A549 (cell line): ENCODE measurements around the gene CAMKMT. TPM values are rescaled to one million over a fixed set of nuclear protein-coding genes. Genes with fewer than 3 reads are reported as not detected.
A peak's percentile ranks its signal among the peaks of the same experiment; 100 is the strongest.

Experiments
- ATAC-seq, 2 experiments: fragments of 200-7000 bp in 1 of 2; fragments of >200 bp in 1 of 2; cut with Nextera tagmentation in 1 of 2; cut with Tn5 transposase in 1 of 2; 3 replicates each; pipeline versions ENCODE4 v1.8.0 to v1.9.1; 2018 to 2020; ENCODE audit warnings: mild to moderate bottlenecking in 1 of 2, moderate library complexity in 1 of 2
- CTCF ChIA-PET: fragments of 300-600 bp; sonication (Branson Sonifier 250); formaldehyde crosslinking; extraction: SDS; loops from one replicate; lab custom pipeline; 2021; ENCODE audit warnings: antibody characterized with exemption, inconsistent platforms; lab: Yijun Ruan, JAX
- POLR2A ChIA-PET: fragments of 350-600 bp; formaldehyde crosslinking; extraction: SDS; loops from one replicate; lab custom pipeline; 2021; ENCODE audit warnings: antibody characterized with exemption, inconsistent platforms; lab: Yijun Ruan, JAX
- DNase-seq, 2 experiments: peaks; one replicate each; pipeline versions ENCODE4 v3.0.0 to v3.0.0-alpha.2; 2011 to 2016; ENCODE audit warnings: low read depth in 1 of 2, low spot score in 1 of 2
- FAIRE-seq: peaks from 2 replicates; lab custom pipeline; 2011; peaks lifted over from hg19 to GRCh38; lab: Jason Lieb, UNC
- H3K27ac ChIP-seq, 2 experiments: fragments of >200 bp; sonication (Bioruptor Twin); formaldehyde crosslinking; 3 replicates each; pipeline ENCODE4 v1.5.1; 2016 to 2017
- H3K4me1 ChIP-seq: fragments of >200 bp; sonication (Bioruptor Twin); formaldehyde crosslinking; 3 replicates; pipeline ENCODE4 v1.6.1; 2016
- H3K4me2 ChIP-seq: fragments of >200 bp; sonication (Bioruptor Twin); formaldehyde crosslinking; 3 replicates; pipeline ENCODE4 v1.6.1; 2016
- H3K4me3 ChIP-seq: fragments of >200 bp; sonication (Bioruptor Twin); formaldehyde crosslinking; 3 replicates; pipeline ENCODE4 v1.5.1; 2016
- H3K9me3 ChIP-seq: fragments of >200 bp; sonication (Bioruptor Twin); formaldehyde crosslinking; 3 replicates; pipeline ENCODE4 v1.6.1; 2016
- CBX8 ChIP-seq: fragments of 200-600 bp; sonication (generic); IDR thresholded peaks from 2 replicates; pipeline ENCODE4 v1.6.1; 2016
- CEBPB ChIP-seq, 2 experiments: fragments of >200 bp in 1 of 2; sonication (Bioruptor Twin) in 1 of 2; formaldehyde crosslinking in 1 of 2; IDR thresholded peaks; 2 replicates each; pipeline ENCODE4 v1.6.1; 2012 to 2016
- CHD4 ChIP-seq: fragments of 200-600 bp; sonication (generic); IDR thresholded peaks from 2 replicates; pipeline ENCODE4 v1.6.1; 2016; ENCODE audit warnings: antibody characterized with exemption, mild to moderate bottlenecking, borderline replicate concordance
- EHF ChIP-seq: fragments of 250-450 bp; sonication (Bioruptor Pico); IDR thresholded peaks from 2 replicates; pipeline ENCODE4 v1.5.0; 2020; ENCODE audit warnings: mild to moderate bottlenecking
- FOSL2 ChIP-seq, 2 experiments: fragments of 450-650 bp in 1 of 2; fragments of >200 bp in 1 of 2; sonication (Bioruptor Twin) in 1 of 2; formaldehyde crosslinking; IDR thresholded peaks; 2 replicates each; pipeline versions ENCODE4 v1.5.0 to v1.6.1; 2016 to 2020; ENCODE audit warnings: mild to moderate bottlenecking in 1 of 2, moderate library complexity in 1 of 2
- FOXS1 ChIP-seq: fragments of 250-450 bp; sonication (Bioruptor Pico); IDR thresholded peaks from 2 replicates; pipeline ENCODE4 v1.5.0; 2020; ENCODE audit warnings: mild to moderate bottlenecking, moderate library complexity
- GATA3 ChIP-seq: IDR thresholded peaks from 2 replicates; pipeline ENCODE4 v1.6.1; 2012; ENCODE audit warnings: borderline replicate concordance
- HDAC2 ChIP-seq: fragments of 200-600 bp; sonication (generic); IDR thresholded peaks from 2 replicates; pipeline ENCODE4 v1.6.1; 2016
- KDM1A ChIP-seq: fragments of 200-600 bp; sonication (generic); IDR thresholded peaks from 2 replicates; pipeline ENCODE4 v1.6.1; 2016; ENCODE audit warnings: low read depth, mild to moderate bottlenecking
- MAZ ChIP-seq: fragments of 150-350 bp; IDR thresholded peaks from 2 replicates; pipeline ENCODE4 v1.6.1; 2014; ENCODE audit warnings: antibody characterized with exemption, low read depth, low read length, borderline replicate concordance
- MYC ChIP-seq: IDR thresholded peaks from 2 replicates; pipeline ENCODE4 v1.6.1; 2012; ENCODE audit warnings: mild to moderate bottlenecking, inconsistent platforms, low read length, improper control_type of control experiment, borderline replicate concordance
- NFE2L2 ChIP-seq: fragments of 150-350 bp; conservative IDR thresholded peaks from 2 replicates; pipeline ENCODE4 v1.6.1; 2014; ENCODE audit warnings: low read length
- POLR2A ChIP-seq: IDR thresholded peaks from 2 replicates; pipeline ENCODE4 v1.6.1; 2012; ENCODE audit warnings: mild to moderate bottlenecking, low read length
- POLR2AphosphoS2 ChIP-seq: conservative IDR thresholded peaks from 2 replicates; pipeline ENCODE4 v1.6.1; 2012; ENCODE audit warnings: low read length, improper control_type of control experiment, inconsistent platforms
- RARB ChIP-seq: fragments of 250-450 bp; sonication (Bioruptor Pico); IDR thresholded peaks from 2 replicates; pipeline ENCODE4 v1.8.0; 2021; ENCODE audit warnings: mild to moderate bottlenecking, moderate library complexity
- RCOR1 ChIP-seq: fragments of 150-350 bp; IDR thresholded peaks from 2 replicates; pipeline ENCODE4 v1.6.1; 2014; ENCODE audit warnings: antibody characterized with exemption, low read length, low read depth
- SMC3 ChIP-seq: fragments of >200 bp; sonication (Bioruptor Twin); formaldehyde crosslinking; IDR thresholded peaks from 3 replicates; pipeline ENCODE4 v1.6.1; 2018; ENCODE audit warnings: inconsistent platforms
- SREBF2 ChIP-seq: fragments of 450-650 bp; IDR thresholded peaks from 2 replicates; pipeline ENCODE4 v1.6.1; 2014; ENCODE audit warnings: mild to moderate bottlenecking, moderate library complexity
- USF2 ChIP-seq: fragments of 450-650 bp; IDR thresholded peaks from 2 replicates; pipeline ENCODE4 v1.6.1; 2014; ENCODE audit warnings: antibody characterized with exemption
- ZNF302 ChIP-seq: fragments of 250-450 bp; sonication (Bioruptor Pico); IDR thresholded peaks from 2 replicates; pipeline ENCODE4 v1.9.0; 2021; ENCODE audit warnings: inconsistent platforms, mild to moderate bottlenecking, moderate library complexity
- WGBS: methylation state at CpG from one replicate; pipeline ENCODE4 v1.1.6; 2017; ENCODE audit errors: missing lambda C conversion rate; 5-methylcytosine and 5-hydroxymethylcytosine counted together
- polyA plus RNA-seq, 4 experiments: library from polyadenylated mRNA; depleted of rRNA in 3 of 4; stranded (reverse); fragments of >200 nt; fragmentation: RNase III in 1 of 4; extraction: RNeasy Plus Mini Kit Qiagen cat#74134 plus additional on column Dnase treatment in 1 of 4; gene quantifications; 2 replicates in 3 of 4; 3 replicates in 1 of 4; pipeline ENCODE4 v1.2.3, GENCODE V29; 2011 to 2017
- TF ChIP-seq, protein P1 (sequence below): IDR thresholded peaks from 2 replicates; pipeline ENCODE4 v1.6.1; 2012; ENCODE audit warnings: low read depth, borderline replicate concordance
- TF ChIP-seq, protein P2 (sequence below): fragments of >200 bp; sonication (Bioruptor Twin); formaldehyde crosslinking; IDR thresholded peaks from 3 replicates; pipeline ENCODE4 v1.5.1; 2016
- TF ChIP-seq, protein P3 (sequence below): fragments of 150-350 bp; IDR thresholded peaks from 2 replicates; pipeline ENCODE4 v1.6.1; 2014; ENCODE audit warnings: low read depth, mild to moderate bottlenecking, low read length

Gene CAMKMT
- polyA plus RNA-seq, 2 of the 4 experiments (the other 2 are of a cell fraction) = 6.5 to 15.7 TPM

DNA sequence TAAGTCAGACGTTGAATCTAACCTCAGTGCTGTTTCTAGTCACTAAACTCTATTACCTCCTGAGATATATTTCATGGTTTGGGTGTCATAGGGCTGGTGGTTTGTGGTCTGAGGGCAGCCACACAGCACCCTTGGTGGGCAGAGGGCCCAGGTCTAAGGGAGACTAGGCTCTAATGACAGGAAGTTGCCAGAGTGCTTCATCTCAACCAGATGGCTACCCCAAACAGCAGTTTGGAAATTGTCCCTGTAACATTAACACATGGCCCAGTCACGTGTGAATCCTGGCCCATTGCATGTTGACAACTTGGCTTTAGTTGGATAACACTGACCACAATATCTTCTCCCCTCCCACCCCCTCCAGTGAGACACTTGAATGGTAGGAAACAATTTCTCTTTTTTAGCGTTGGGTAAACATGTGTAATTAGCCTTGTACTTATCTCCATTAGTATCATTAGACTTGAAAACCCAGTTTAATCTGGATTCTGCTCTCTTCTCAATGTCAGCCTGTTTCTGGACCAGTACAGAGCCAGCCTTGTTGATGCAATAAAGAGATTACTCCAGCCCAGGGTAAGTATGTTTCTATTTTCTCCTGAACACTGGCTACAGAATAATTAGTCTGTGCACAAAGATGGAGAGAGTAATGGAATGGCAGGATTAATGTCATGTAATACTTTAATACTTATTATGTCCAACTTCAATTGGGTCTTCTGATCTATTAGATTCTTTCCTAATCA, 392.0 kb downstream of the CAMKMT start:
- ChIA-PET CTCF (no interaction called here), POLR2A (no interaction called here)
- Histone ChIP-seq H3K9me3 (no peaks in the 10 kb centered on the region), H3K4me1 (peaks cover 7% of the 10 kb centered on the region; the same call in 2 of the 3 replicates), H3K4me2 (no peak overlapping the region), H3K4me3 (no peak overlapping the region), H3K27ac (no peak overlapping the region)
- DNase-seq (no peak), ATAC-seq (no peak), FAIRE-seq (no peak)
- 64% methylated on average over 3 of the region's 3 CpGs for WGBS
- TF ChIP-seq, protein P1, sequence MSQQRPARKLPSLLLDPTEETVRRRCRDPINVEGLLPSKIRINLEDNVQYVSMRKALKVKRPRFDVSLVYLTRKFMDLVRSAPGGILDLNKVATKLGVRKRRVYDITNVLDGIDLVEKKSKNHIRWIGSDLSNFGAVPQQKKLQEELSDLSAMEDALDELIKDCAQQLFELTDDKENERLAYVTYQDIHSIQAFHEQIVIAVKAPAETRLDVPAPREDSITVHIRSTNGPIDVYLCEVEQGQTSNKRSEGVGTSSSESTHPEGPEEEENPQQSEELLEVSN = no peak
- TF ChIP-seq SREBF2 (no peak), RARB (no peak), HDAC2 (no peak), FOSL2 (IDR thresholded peaks at IDR 0.05) (no peak), FOSL2 (CRISPR knock-in tag; IDR thresholded peaks at IDR 0.05) (no peak), SMC3 (no peak), NFE2L2 (no peak)

GRCh38 chr2:44758591-44758990, 396.8 kb downstream of the CAMKMT start:
- POLR2A ChIA-PET = no interaction called here
- no peaks in the 10 kb centered on the region for H3K9me3 ChIP-seq

DNA sequence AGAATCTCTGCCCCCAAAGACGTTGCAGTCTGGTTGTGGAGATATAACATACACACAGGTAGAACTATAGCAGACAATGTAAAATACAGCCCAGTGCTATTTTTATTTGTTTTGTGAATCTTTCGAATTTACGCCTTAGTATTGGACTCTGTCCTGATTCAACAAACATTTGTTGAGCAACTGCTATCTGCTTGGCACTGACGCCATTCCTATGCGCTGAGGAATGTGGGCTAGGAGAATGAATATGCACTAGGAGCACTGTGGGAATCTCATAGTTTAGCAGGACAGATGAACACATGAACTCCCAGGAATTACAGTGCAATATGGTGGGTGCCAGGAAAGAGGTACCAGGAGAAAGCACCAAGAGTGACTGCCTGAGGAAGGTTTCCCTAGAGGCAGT, 398.1 kb downstream of the CAMKMT start:
- peaks cover 28% of the 10 kb centered on the region for H3K4me1 ChIP-seq
- TF ChIP-seq CEBPB (IDR thresholded peaks at IDR 0.05) (peak; percentile 51 to 52; a peak in 2 of 4 replicates), ZNF302 (no peak)
- no peak for FAIRE-seq
- no peak overlapping the region for H3K27ac ChIP-seq
- H3K4me2 ChIP-seq = peak overlapping the region; percentile 49
- POLR2A ChIA-PET = no interaction called here
- CTCF ChIA-PET = no interaction called here
- 36% methylated on average over 5 of the region's 5 CpGs for WGBS
- DNase-seq = peak in 1 of 2 experiments; percentile 68
- ATAC-seq = peak; percentile 44 to 80; a peak in 4 of 6 replicates
- no peaks in the 10 kb centered on the region for H3K9me3 ChIP-seq
- no peak overlapping the region for H3K4me3 ChIP-seq

More at GRCh38 chr2:44758591-44758990, 396.8 kb downstream of the CAMKMT start:
- Histone ChIP-seq H3K4me3 (no peak overlapping the region), H3K4me1 (peaks cover 28% of the 10 kb centered on the region), H3K27ac (no peak overlapping the region), H3K4me2 (no peak overlapping the region; the same call in 2 of the 3 replicates)
- FAIRE-seq (no peak), ATAC-seq (no peak), DNase-seq (no peak)
- CTCF ChIA-PET = no interaction called here
- TF ChIP-seq CBX8 = no peak
- no peak for TF ChIP-seq FOSL2 (IDR thresholded peaks at IDR 0.05)
- peak; percentile 23; the same call in 1 of the 2 replicates for TF ChIP-seq FOSL2 (CRISPR knock-in tag; IDR thresholded peaks at IDR 0.05)
- TF ChIP-seq USF2 = no peak
- WGBS = 84% methylated on average over 4 of the region's 4 CpGs

GRCh38 chr2:44763275-44763782, 401.6 kb downstream of the CAMKMT start:
- ChIA-PET POLR2A (no interaction called here), CTCF (interaction anchor here (0.5 to 2.2 kb wide), 5 partner anchors 12 to 717 kb away, joined by 3 to 6 read pairs (median 4); no protein-coding TSS in a partner anchor)
- no peak for FAIRE-seq
- H3K4me3 ChIP-seq = no peak overlapping the region
- TF ChIP-seq USF2 = no peak
- no peak for TF ChIP-seq POLR2AphosphoS2
- TF ChIP-seq CHD4 = no peak
- TF ChIP-seq EHF (CRISPR knock-in tag) = no peak
- TF ChIP-seq RCOR1 = no peak
- TF ChIP-seq, protein P2, sequence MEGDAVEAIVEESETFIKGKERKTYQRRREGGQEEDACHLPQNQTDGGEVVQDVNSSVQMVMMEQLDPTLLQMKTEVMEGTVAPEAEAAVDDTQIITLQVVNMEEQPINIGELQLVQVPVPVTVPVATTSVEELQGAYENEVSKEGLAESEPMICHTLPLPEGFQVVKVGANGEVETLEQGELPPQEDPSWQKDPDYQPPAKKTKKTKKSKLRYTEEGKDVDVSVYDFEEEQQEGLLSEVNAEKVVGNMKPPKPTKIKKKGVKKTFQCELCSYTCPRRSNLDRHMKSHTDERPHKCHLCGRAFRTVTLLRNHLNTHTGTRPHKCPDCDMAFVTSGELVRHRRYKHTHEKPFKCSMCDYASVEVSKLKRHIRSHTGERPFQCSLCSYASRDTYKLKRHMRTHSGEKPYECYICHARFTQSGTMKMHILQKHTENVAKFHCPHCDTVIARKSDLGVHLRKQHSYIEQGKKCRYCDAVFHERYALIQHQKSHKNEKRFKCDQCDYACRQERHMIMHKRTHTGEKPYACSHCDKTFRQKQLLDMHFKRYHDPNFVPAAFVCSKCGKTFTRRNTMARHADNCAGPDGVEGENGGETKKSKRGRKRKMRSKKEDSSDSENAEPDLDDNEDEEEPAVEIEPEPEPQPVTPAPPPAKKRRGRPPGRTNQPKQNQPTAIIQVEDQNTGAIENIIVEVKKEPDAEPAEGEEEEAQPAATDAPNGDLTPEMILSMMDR = no peak
- TF ChIP-seq FOXS1 (CRISPR knock-in tag) = no peak
- TF ChIP-seq, protein P3, sequence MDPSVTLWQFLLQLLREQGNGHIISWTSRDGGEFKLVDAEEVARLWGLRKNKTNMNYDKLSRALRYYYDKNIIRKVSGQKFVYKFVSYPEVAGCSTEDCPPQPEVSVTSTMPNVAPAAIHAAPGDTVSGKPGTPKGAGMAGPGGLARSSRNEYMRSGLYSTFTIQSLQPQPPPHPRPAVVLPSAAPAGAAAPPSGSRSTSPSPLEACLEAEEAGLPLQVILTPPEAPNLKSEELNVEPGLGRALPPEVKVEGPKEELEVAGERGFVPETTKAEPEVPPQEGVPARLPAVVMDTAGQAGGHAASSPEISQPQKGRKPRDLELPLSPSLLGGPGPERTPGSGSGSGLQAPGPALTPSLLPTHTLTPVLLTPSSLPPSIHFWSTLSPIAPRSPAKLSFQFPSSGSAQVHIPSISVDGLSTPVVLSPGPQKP = no peak
- no peak for TF ChIP-seq HDAC2
- TF ChIP-seq KDM1A = no peak
- TF ChIP-seq FOSL2 (IDR thresholded peaks at IDR 0.05) = no peak
- no peak for TF ChIP-seq FOSL2 (CRISPR knock-in tag; IDR thresholded peaks at IDR 0.05)
- no peak for TF ChIP-seq POLR2A
- TF ChIP-seq NFE2L2 = no peak
- TF ChIP-seq GATA3 = no peak
- TF ChIP-seq MYC = no peak
- TF ChIP-seq MAZ = no peak
- no peak overlapping the region for H3K27ac ChIP-seq
- WGBS = 35% methylated on average over 8 of the region's 8 CpGs
- H3K9me3 ChIP-seq = no peaks in the 10 kb centered on the region
- DNase-seq = no peak
- peaks cover 25% of the 10 kb centered on the region for H3K4me1 ChIP-seq
- peak in 1 of 2 experiments; percentile 35; a peak in 4 of 6 replicates for ATAC-seq
- peak overlapping the region; percentile 14; the same call in 1 of the 3 replicates for H3K4me2 ChIP-seq
